HFFc6 (cell line): ENCODE results near the gene OSGIN1. TPM values are rescaled to one million over a fixed set of nuclear protein-coding genes. Genes with fewer than 3 reads are reported as not detected.

Experiments used
- DNase-seq: peaks from one replicate; pipeline ENCODE4 v3.0.0-alpha.2; 2018
- H3K27ac Mint-ChIP-seq: 2 replicates; pipeline ENCODE4 v1.8.0; 2020; ENCODE audit warnings: mild to moderate bottlenecking, mixed read lengths
- H3K27me3 Mint-ChIP-seq: 2 replicates; pipeline ENCODE4 v1.8.0; 2021; ENCODE audit warnings: mild to moderate bottlenecking, moderate library complexity, mixed read lengths; ENCODE audit not compliant: insufficient read depth
- H3K36me3 Mint-ChIP-seq: 2 replicates; pipeline ENCODE4 v1.8.0; 2021; ENCODE audit warnings: low read depth, mixed read lengths
- H3K4me1 Mint-ChIP-seq: 2 replicates; pipeline ENCODE4 v1.8.0; 2020; ENCODE audit warnings: low read depth, mixed read lengths
- H3K4me3 Mint-ChIP-seq: 2 replicates; pipeline ENCODE4 v1.8.0; 2020; ENCODE audit warnings: mild to moderate bottlenecking, moderate library complexity, mixed read lengths
- H3K9me3 Mint-ChIP-seq: 2 replicates; pipeline ENCODE4 v1.8.0; 2020; ENCODE audit warnings: mild to moderate bottlenecking, mixed read lengths
- CTCF ChIP-seq: fragments of 200-600 bp; sonication (generic); IDR thresholded peaks from 2 replicates; pipeline ENCODE4 v1.5.0; 2021; ENCODE audit warnings: antibody characterized with exemption, mild to moderate bottlenecking
- total RNA-seq, 6 experiments: library from RNA; stranded (reverse); fragmentation: NEBNext Ultra II Directional; extraction: Animal tissue kit (Norgen Biotek cat#: 25700); gene quantifications; 2 replicates in 1 of 6; 3 replicates in 5 of 6; pipeline ENCODE4 v1.2.3, GENCODE V29; 2021

OSGIN1 gene
- total RNA-seq, 6 experiments from 2014 or later: 3.9 to 8.6 (median 7.7) TPM

- peaks cover 23% of the 10 kb centered on the region for H3K4me1 Mint-ChIP-seq
- TF ChIP-seq CTCF: no peak
- H3K4me3 Mint-ChIP-seq: no peak overlapping the region
- H3K9me3 Mint-ChIP-seq: no peaks in the 10 kb centered on the region
- no peak overlapping the region for H3K27ac Mint-ChIP-seq
- H3K27me3 Mint-ChIP-seq: peaks cover 8% of the 10 kb centered on the region
- H3K36me3 Mint-ChIP-seq: peaks cover 4% of the 10 kb centered on the region
- no peak for DNase-seq
Measured at GRCh38 chr16:83924686-83925085, 28.4 kb upstream of the OSGIN1 start.

- H3K36me3 Mint-ChIP-seq: no peaks in the 10 kb centered on the region; the same call in 1 of the 2 replicates
- DNase-seq: no peak
- no peak overlapping the region for H3K4me3 Mint-ChIP-seq
- H3K27ac Mint-ChIP-seq: no peak overlapping the region
- H3K27me3 Mint-ChIP-seq: peaks cover 11% of the 10 kb centered on the region
- peaks cover 23% of the 10 kb centered on the region for H3K4me1 Mint-ChIP-seq
- TF ChIP-seq CTCF: no peak
- no peaks in the 10 kb centered on the region for H3K9me3 Mint-ChIP-seq
Measured at GRCh38 chr16:83925095-83925905, 27.7 kb upstream of the OSGIN1 start.

- no peak for DNase-seq
Measured at GRCh38 chr16:83925957-83926725, 26.9 kb upstream of the OSGIN1 start.

GRCh38 chr16:83926726-83927397 lies 26.2 kb upstream of the OSGIN1 start:
- H3K27ac Mint-ChIP-seq: no peak overlapping the region

More at GRCh38 chr16:83925957-83926725, 26.9 kb upstream of the OSGIN1 start:
- Mint-ChIP-seq H3K36me3 (no peaks in the 10 kb centered on the region), H3K9me3 (no peaks in the 10 kb centered on the region), H3K27me3 (peaks cover 11% of the 10 kb centered on the region), H3K4me1 (peaks cover 23% of the 10 kb centered on the region), H3K27ac (no peak overlapping the region), H3K4me3 (peak overlapping the region; percentile 78)
- TF ChIP-seq CTCF: no peak

More at GRCh38 chr16:83926726-83927397, 26.2 kb upstream of the OSGIN1 start:
- peak; percentile 67 for DNase-seq
- peaks cover 23% of the 10 kb centered on the region for H3K4me1 Mint-ChIP-seq
- no peaks in the 10 kb centered on the region for H3K9me3 Mint-ChIP-seq
- H3K4me3 Mint-ChIP-seq: peak overlapping the region; percentile 78
- no peaks in the 10 kb centered on the region for H3K36me3 Mint-ChIP-seq
- TF ChIP-seq CTCF: peak; percentile 98
- H3K27me3 Mint-ChIP-seq: peaks cover 11% of the 10 kb centered on the region
